HG03159 (cell line): Measurements from ENCODE around the gene C2orf92.

Experiments
- ATAC-seq: cut with Tn5 transposase; IDR thresholded peaks from one replicate; pipeline ENCODE4 v1.9.1; 2021; ENCODE audit warnings: mild to moderate bottlenecking, moderate library complexity; ENCODE audit not compliant: unreplicated experiment

The C2orf92 gene

DNA sequence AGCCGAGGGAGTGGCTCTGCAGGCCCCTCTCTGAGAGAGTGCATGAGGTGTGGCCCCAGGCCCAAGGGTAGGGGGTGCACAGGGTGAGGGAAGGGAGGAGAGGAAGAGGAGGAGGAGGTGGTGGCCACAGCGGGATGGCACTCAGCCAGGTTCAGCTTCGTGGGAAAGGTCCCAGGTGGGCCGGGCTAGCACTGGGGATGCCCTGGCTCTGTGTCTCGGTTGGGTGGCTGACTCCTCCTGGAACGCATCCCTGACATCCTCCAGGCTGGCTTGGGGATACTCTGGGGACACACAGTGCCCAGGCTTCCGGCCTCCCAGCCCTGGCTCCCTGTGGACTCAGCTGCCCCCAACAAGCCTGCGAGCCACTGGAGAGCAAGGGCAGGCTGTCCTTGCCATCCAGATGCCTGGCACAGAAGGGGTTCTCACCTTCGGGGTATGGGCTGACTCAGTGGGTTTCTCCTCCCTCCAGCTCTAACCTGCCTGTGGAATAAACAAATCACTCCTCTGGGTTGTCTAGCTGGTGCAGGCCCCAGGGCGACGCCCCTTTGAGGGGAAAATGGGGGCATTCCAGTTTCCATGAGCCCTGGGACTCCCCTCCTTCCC lies 43.3 kb downstream of the C2orf92 start:
- no peak for ATAC-seq

GRCh38 chr2:97713296-97714083 lies 44.0 kb downstream of the C2orf92 start, which contains the start of gene ZAP70:
Gene ZAP70, plus strand, starts transcription at chr2:97713576. Its CDS starts 10,461 bp downstream, at chr2:97724037.
- no peak for ATAC-seq

- ATAC-seq: no peak
Observed at GRCh38 chr2:97714084-97714949, 44.8 kb downstream of the C2orf92 start.

DNA sequence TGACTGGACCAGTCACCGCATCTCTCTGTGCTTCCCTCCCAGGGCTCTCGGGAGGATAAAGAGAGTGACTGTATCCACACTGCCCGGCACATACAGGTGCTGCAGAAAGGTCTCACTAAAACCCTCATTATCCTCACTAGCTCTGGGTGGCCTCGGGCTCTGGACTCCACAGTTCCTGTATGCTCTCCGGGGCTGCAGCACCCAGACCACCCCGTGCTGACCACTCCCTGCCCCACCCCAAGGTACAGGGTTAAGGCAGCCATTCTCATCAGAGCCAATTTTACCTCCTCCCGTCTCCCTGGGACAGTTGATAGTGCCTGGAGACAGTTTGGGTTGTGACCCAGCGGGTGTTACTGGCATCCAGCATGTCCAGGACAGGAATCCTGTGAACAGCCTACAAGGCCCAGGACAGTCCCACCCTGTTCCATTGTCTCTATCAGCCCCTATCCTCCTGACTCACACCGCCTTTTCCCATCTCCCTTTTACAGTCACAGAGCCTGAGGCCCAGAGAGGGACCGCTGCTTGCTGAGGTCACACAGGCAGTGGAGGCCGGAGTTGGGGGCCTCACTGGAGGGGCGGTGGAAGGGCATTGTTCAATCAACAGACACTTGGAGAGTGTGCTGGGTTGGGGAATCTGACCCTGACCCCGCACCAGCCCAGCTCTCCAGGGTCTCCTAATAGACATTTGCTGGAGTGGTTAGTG lies 45.6 kb downstream of the C2orf92 start:
- no peak for ATAC-seq

DNA sequence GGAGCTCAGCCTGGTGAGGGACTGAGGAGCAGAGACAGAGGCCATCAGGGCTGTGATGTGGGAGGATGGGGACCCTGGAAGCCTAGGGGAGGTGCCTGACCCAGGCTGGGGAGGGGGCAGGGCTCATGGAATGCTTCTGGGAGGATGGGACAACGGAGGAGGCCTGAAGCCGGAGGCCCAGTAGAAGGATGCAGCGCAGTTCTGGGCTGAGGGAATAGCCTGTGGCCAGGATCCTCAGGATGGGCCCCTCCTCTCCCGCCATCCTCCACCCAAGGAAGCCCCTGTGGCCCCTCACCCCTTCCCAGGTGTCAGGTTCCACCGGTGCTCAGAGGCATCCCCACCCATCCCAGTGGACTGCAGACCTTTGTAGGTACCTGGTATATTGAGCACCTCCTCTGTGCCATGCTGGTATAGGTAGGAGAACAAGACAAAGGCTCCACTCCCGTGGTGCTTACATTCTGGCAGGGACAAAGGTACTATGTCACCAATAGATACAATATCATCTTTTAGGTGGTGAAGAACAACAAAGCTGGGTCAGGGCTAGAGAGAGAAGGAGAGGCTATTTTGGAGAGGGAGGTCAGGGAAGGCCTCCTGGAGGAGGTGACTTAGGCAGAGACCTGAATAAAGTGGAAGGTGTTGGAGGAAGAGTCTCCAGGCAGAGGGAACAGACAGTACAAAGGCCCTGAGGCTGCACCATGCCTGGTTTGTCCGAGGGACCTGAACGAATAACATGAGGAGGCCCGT lies 46.6 kb downstream of the C2orf92 start:
- no peak for ATAC-seq

DNA sequence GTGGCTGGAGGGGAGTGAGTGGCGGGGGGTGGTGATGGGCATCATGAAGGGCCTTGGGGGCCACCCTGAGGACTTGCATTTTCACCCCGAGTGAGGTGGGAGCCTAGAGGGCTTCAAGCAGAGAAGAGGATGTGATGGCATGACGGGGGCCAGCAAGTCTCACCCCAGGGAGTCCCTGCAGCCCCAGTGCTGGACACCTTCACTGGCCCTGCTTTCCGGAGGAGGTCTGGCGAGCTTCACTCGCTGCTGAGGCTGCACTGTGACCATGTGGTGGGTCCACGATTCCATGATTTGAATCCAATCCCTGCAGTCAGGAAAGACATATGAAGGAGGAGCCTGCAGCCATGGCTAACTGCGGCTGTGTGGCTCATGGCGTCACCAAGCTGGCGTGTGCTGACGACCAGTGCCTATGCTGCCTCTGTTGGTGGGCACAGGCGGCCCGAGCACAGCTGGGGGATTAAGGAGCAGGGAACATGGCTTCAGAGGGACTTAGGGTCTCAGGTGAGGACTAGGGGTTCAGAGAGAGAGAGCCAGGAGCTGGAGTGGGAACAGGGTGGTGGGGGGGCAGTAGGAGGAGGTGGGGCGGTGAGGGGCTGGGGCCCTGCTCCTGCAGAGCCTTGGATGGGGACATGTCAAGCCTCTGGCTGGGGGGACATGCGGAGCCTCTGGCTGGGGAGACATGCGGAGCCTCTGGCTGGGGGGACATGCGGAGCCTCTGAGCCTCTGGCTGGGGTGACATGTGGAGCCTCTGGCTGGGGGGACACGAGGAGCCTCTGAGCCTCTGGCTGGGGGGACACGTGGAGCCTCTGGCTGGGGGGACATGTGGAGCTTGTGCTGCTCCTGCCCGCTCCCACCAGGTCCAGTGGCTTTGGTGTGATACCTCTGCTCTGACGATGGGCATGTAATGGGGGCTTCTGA lies 47.4 kb downstream of the C2orf92 start:
- no peak for ATAC-seq

DNA sequence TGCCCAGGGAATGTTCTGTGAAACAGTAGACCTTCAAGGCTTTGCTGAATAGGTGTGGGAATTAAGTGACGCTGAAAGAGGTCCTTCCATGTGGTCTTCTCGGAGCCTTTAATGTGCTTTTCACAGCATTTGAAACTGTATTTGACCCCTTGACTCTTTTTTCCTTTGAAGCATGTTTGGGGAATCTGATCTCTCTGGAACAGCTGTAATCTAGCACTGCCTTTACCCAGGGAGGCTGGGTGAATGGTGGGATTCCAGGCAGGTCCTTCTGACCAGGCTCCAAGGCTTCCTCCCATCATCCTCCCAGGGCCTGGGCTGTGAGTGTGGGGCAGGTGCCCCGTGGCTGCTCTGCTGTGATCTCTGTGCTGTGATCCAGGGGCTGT lies 48.1 kb downstream of the C2orf92 start:
- ATAC-seq: no peak

GRCh38 chr2:97718051-97718882 lies 48.8 kb downstream of the C2orf92 start:
- no peak for ATAC-seq

- no peak for ATAC-seq
Observed at GRCh38 chr2:97718942-97719341, 49.4 kb downstream of the C2orf92 start.

- no peak for ATAC-seq
Observed at GRCh38 chr2:97719362-97720155, 50.0 kb downstream of the C2orf92 start.

DNA sequence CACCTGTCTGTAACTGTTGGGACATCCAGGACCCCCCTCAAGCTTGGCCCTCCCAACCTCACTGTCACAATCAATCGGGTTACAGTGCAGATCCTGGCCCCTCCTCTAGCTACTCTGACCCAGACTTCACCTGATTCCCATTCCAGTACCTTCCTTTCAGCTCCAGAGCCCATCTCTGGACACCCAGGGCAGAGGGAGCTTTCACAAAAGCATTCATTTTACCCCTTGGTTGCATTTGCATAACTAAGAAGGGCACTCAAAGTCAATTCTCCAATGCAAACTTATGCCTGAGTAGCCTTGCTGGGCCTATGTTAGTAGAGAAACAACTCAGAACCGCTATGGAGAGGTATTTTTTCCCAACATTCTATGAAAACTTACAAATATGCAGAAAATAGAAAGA lies 51.2 kb downstream of the C2orf92 start:
- no peak for ATAC-seq

DNA sequence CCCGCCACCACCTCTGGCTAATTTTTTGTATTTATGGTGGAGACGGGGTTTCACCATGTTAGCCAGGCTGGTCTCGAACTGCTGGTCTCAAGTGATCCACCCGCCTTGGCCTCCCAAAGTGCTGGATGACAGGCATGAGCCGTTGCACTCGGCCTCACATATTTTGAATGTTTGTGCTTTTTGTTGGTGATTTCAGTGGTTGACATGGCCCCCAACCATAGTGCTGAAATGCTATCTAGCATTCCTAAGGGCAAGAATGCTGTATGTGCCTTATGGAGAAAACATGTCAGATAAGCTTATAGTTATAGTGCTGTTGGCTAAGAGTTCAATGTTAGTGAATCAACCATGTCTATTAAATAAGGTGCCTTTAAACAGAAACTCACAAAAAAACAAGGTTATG lies 52.7 kb downstream of the C2orf92 start:
- ATAC-seq: no peak

GRCh38 chr2:97723156-97724072 lies 53.9 kb downstream of the C2orf92 start:
- ATAC-seq: no peak

GRCh38 chr2:97724073-97724410 lies 54.5 kb downstream of the C2orf92 start:
- no peak for ATAC-seq

GRCh38 chr2:97724501-97724900 lies 55.0 kb downstream of the C2orf92 start:
- ATAC-seq: no peak

DNA sequence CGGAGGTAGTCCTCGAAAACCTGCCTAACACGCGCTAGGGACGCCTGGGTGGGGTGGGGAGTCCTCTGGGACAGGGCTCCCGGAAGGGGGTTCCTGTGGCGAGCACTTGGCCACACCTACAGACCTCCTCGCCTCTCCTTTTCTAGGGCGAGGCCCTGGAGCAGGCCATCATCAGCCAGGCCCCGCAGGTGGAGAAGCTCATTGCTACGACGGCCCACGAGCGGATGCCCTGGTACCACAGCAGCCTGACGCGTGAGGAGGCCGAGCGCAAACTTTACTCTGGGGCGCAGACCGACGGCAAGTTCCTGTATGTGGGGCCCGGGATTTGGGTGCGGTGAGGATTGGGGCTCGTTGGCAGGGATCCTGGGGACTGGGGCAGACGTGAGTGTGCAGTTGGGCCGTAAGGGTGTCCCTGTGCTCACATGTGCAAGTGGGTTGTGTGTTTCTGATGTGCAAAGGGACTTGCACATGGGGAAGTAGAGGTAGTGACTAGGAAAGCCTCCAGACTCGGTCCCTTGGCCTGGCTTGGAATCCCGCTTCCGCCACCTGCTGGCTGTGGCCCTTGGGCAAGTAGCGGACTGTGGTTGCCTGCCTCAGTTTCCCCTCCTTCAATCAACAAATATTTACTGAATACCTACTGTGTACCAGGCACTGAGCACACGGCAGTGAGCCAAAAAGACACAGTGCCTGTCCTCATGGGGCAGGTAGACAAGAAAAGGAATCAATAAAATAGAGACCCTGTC lies 55.6 kb downstream of the C2orf92 start:
- no peak for ATAC-seq
